DOHH2 (cell line): ENCODE measurements around the gene SMPD3.

Source experiments
- H3F3A ChIP-seq: fragments of 200-600 bp; sonication (generic), shearing (Covaris generic); 2 replicates; pipeline ENCODE4 v1.6.0; 2016; ENCODE audit warnings: antibody characterized with exemption, mild to moderate bottlenecking; ENCODE audit not compliant: control insufficient read depth, insufficient read depth
- H3K27ac ChIP-seq: fragments of 200-600 bp; sonication (generic); 2 replicates; pipeline ENCODE4 v1.5.1; 2014; ENCODE audit warnings: low read depth, mild to moderate bottlenecking, low read length, moderate library complexity
- H3K27me3 ChIP-seq: fragments of 200-600 bp; sonication (generic); 2 replicates; pipeline ENCODE4 v1.6.1; 2014; ENCODE audit warnings: mild to moderate bottlenecking, low read length, mixed read lengths; ENCODE audit not compliant: control insufficient read depth
- H3K36me3 ChIP-seq: fragments of 200-600 bp; sonication (generic); 2 replicates; pipeline ENCODE4 v1.6.1; 2014; ENCODE audit warnings: mild to moderate bottlenecking, low read length, moderate library complexity, mixed read lengths; ENCODE audit not compliant: control insufficient read depth
- H3K4me1 ChIP-seq: fragments of 200-600 bp; sonication (generic); 2 replicates; pipeline ENCODE4 v1.6.1; 2014; ENCODE audit warnings: mild to moderate bottlenecking, low read length, mixed read lengths; ENCODE audit not compliant: control insufficient read depth
- H3K4me2 ChIP-seq: fragments of 200-600 bp; sonication (generic); 2 replicates; pipeline ENCODE4 v1.6.0; 2014; ENCODE audit warnings: mild to moderate bottlenecking, low read length, moderate library complexity
- H3K4me3 ChIP-seq: fragments of 200-600 bp; sonication (generic); 2 replicates; pipeline ENCODE4 v1.5.1; 2014; ENCODE audit warnings: mild to moderate bottlenecking, low read length, mixed read lengths
- H3K79me2 ChIP-seq: fragments of 200-600 bp; sonication (generic); 2 replicates; pipeline ENCODE4 v1.6.1; 2014; ENCODE audit warnings: mild to moderate bottlenecking, low read length, mixed read lengths; ENCODE audit not compliant: control insufficient read depth
- H3K9me2 ChIP-seq: fragments of 200-600 bp; sonication (generic); replicated peaks from 2 replicates; pipeline ENCODE4 v1.6.1; 2014; ENCODE audit warnings: mild to moderate bottlenecking, low read length, mixed read lengths; ENCODE audit not compliant: control insufficient read depth
- H3K9me3 ChIP-seq: fragments of 200-600 bp; sonication (generic); 2 replicates; pipeline ENCODE4 v1.6.1; 2014; ENCODE audit warnings: antibody characterized with exemption, low read length, mixed read lengths; ENCODE audit not compliant: control insufficient read depth, insufficient read depth
- H4K20me1 ChIP-seq: fragments of 200-600 bp; sonication (generic); 2 replicates; pipeline ENCODE4 v1.6.0; 2014; ENCODE audit warnings: low read depth, mild to moderate bottlenecking, antibody characterized with exemption, low read length, moderate library complexity; ENCODE audit not compliant: control insufficient read depth, insufficient read depth
- CTCF ChIP-seq: fragments of 200-600 bp; sonication (generic); IDR thresholded peaks from one replicate; pipeline ENCODE4 v1.5.1; 2014; ENCODE audit warnings: antibody characterized with exemption, mild to moderate bottlenecking, low read depth, low read length; ENCODE audit not compliant: poor library complexity, severe bottlenecking
- EZH2phosphoT487 ChIP-seq: fragments of 200-600 bp; sonication (generic); IDR thresholded peaks from 2 replicates; pipeline ENCODE4 v1.6.1; 2017; ENCODE audit warnings: borderline replicate concordance, mild to moderate bottlenecking, antibody characterized with exemption, low read length, moderate library complexity, mixed read lengths

SMPD3 gene

GRCh38 chr16:68492543-68493411 is 44.5 kb upstream of the SMPD3 start:
- Histone ChIP-seq H3K4me2 (no peak overlapping the region), H3K4me1 (peaks cover 8% of the 10 kb centered on the region), H3K27me3 (peaks cover 1% of the 10 kb centered on the region; the same call in 1 of the 2 replicates), H3K9me2 (no peaks in the 10 kb centered on the region), H3F3A (no peaks in the 10 kb centered on the region), H3K9me3 (peaks cover 15% of the 10 kb centered on the region; the same call in 1 of the 2 replicates), H4K20me1 (no peaks in the 10 kb centered on the region), H3K36me3 (no peaks in the 10 kb centered on the region), H3K4me3 (no peak overlapping the region), H3K27ac (no peak overlapping the region), H3K79me2 (no peaks in the 10 kb centered on the region)
- TF ChIP-seq EZH2phosphoT487 = no peak
- TF ChIP-seq CTCF = no peak

DNA sequence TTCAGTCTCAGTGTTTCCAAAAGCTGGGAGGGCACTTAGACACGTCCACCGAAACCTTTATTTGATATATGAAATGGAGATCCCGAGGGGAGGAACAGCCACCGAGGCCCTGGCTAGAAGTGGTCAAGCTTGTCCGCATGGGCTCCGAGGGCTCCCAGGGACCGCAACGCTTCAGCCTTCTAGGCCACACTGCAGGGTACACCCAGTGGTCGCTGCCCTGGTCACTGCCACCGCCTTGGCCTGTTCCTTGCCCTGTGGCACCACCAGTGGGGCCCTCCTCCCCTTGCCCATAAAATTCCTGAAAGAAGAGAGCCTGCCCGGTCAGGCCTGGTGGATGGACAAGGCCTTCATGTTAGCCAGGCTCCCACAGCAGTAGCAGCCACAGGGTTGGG is 43.8 kb upstream of the SMPD3 start:
- no peak overlapping the region for H3K27ac ChIP-seq
- no peaks in the 10 kb centered on the region for H4K20me1 ChIP-seq
- H3K79me2 ChIP-seq = no peaks in the 10 kb centered on the region
- TF ChIP-seq CTCF = no peak
- TF ChIP-seq EZH2phosphoT487 = no peak
- peaks cover 7% of the 10 kb centered on the region; the same call in 1 of the 2 replicates for H3K27me3 ChIP-seq
- no peaks in the 10 kb centered on the region for H3F3A ChIP-seq
- no peak overlapping the region for H3K4me3 ChIP-seq
- peaks cover 15% of the 10 kb centered on the region; the same call in 1 of the 2 replicates for H3K9me3 ChIP-seq
- no peaks in the 10 kb centered on the region for H3K9me2 ChIP-seq
- no peaks in the 10 kb centered on the region for H3K36me3 ChIP-seq
- no peak overlapping the region for H3K4me2 ChIP-seq
- peaks cover 8% of the 10 kb centered on the region for H3K4me1 ChIP-seq

DNA sequence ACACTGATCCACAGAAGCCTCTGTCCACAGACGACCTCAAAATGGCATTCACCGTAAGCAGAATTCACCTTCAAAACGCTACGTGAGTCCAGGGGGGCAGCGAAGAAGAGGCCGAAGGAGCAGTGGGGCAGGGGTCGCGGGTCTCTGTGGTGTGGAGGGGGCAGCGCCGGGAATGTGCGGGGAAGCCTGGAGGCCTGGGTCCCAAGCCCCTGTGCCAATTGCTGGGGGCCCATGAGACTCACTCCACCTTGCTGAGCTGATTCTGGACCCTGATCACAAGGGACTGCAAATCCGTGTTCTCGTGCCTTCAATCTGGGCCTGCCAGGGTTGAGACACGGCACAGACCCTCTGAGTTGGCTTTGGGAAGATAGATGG is 43.3 kb upstream of the SMPD3 start:
- Histone ChIP-seq H3K27me3 (peaks cover 9% of the 10 kb centered on the region; the same call in 1 of the 2 replicates), H3K4me3 (no peak overlapping the region), H3K4me2 (no peak overlapping the region), H3K4me1 (peaks cover 8% of the 10 kb centered on the region), H3K27ac (no peak overlapping the region), H3K9me3 (peaks cover 15% of the 10 kb centered on the region; the same call in 1 of the 2 replicates), H3K79me2 (no peaks in the 10 kb centered on the region), H3K36me3 (no peaks in the 10 kb centered on the region), H3K9me2 (no peaks in the 10 kb centered on the region), H3F3A (no peaks in the 10 kb centered on the region), H4K20me1 (no peaks in the 10 kb centered on the region)
- TF ChIP-seq CTCF (no peak), EZH2phosphoT487 (no peak)
